ENCODE data around the gene HPCAL4.

Gene HPCAL4

DNA sequence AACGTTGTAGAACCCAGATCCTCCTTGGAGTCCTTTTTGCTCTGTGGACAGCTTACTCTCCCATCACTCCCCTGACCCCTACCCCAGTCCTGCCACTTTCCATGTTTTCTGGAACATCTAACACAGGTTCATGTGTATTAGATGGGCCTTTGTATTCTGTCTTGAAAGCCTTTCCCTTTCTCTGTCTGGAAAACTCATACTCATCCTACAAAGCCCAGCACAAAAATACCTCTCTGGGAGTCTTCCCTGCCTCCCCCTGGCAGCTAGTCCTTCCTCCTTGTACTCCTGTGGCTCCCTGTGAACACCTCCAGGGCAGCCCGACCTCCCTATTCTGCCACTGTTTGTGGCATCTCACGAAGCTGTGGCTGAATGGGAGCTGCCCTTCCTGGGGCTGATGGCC lies 44.0 kb downstream of the HPCAL4 start:
- no peak overlapping the region for H3K4me2 ChIP-seq (ENCODE audit: low read length)
- H3K4me1 ChIP-seq (ENCODE audit: low read length), result no peaks in the 10 kb centered on the region
- no peaks in the 10 kb centered on the region for H4K20me1 ChIP-seq (ENCODE audit: insufficient read depth, low read length)
- H3K4me3 ChIP-seq (ENCODE audit: low read length), result no peak overlapping the region
- no peak overlapping the region for H2AFZ ChIP-seq (ENCODE audit: low read depth, low read length)
- no peaks in the 10 kb centered on the region for H3K79me2 ChIP-seq (ENCODE audit: low read length)
- TF ChIP-seq EZH2phosphoT487 (IDR thresholded peaks at IDR 0.05; ENCODE audit: low read depth), result no peak
- TF ChIP-seq, protein P1, sequence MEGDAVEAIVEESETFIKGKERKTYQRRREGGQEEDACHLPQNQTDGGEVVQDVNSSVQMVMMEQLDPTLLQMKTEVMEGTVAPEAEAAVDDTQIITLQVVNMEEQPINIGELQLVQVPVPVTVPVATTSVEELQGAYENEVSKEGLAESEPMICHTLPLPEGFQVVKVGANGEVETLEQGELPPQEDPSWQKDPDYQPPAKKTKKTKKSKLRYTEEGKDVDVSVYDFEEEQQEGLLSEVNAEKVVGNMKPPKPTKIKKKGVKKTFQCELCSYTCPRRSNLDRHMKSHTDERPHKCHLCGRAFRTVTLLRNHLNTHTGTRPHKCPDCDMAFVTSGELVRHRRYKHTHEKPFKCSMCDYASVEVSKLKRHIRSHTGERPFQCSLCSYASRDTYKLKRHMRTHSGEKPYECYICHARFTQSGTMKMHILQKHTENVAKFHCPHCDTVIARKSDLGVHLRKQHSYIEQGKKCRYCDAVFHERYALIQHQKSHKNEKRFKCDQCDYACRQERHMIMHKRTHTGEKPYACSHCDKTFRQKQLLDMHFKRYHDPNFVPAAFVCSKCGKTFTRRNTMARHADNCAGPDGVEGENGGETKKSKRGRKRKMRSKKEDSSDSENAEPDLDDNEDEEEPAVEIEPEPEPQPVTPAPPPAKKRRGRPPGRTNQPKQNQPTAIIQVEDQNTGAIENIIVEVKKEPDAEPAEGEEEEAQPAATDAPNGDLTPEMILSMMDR (IDR thresholded peaks at IDR 0.05; ENCODE audit: low read depth, low read length), result no peak
- H3K9me3 ChIP-seq (ENCODE audit: insufficient read depth, low read length), result no peaks in the 10 kb centered on the region
- H3K9ac ChIP-seq (ENCODE audit: low read length), result no peak overlapping the region
- H3K36me3 ChIP-seq (replicated peaks; ENCODE audit: low read depth, low read length), result no peaks in the 10 kb centered on the region
- H3K27ac ChIP-seq (ENCODE audit: low read length), result no peak overlapping the region
- no peaks in the 10 kb centered on the region for H3K27me3 ChIP-seq (ENCODE audit: low read depth, low read length)

DNA sequence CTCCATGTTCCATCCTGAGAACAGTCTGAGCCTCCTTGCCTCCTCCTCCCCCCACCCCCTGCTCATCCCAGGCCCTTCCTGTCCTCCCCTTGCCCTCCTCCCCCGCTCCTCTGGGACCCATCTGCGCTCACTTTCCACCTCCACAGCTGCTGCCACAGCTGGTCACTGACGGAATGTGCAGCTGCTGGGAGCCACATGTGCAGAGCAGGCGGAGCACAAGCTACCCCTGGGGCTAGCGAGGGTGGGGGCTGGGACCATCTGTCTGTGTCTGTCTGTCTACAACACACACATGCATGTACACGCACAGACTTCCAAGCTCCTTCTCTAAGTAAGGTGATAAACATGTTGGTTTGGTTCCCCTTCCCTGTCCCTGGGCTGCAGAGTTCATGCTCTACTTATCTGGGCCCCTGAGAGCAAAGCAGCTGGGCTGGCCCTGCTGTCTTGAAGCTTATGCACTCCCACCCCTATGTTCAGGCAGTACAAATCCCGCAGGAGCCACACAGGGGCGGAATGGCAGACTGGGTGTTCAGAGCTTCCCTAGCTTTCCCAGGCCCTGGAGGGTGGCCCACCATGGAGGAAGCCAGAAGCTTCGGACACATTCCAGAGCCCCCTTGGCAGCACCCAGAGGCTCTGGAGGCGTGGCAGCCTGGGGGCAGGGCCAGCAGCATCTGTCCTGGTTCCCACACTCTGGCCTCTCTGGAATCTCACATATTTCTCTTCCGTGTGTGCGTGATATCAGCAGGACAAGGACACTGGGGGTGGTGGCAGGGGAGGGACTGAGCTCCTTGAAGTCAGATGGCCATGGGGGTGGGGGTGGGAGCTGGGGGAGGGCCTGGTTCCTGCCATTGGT lies 44.8 kb downstream of the HPCAL4 start:
- Histone ChIP-seq H3K79me2 (ENCODE audit: low read length) (no peaks in the 10 kb centered on the region), H2AFZ (ENCODE audit: low read depth, low read length) (no peak overlapping the region), H3K36me3 (replicated peaks; ENCODE audit: low read depth, low read length) (no peaks in the 10 kb centered on the region), H3K9me3 (ENCODE audit: insufficient read depth, low read length) (no peaks in the 10 kb centered on the region), H3K9ac (ENCODE audit: low read length) (no peak overlapping the region), H3K4me2 (ENCODE audit: low read length) (no peak overlapping the region), H3K27ac (ENCODE audit: low read length) (no peak overlapping the region), H3K27me3 (ENCODE audit: low read depth, low read length) (no peaks in the 10 kb centered on the region), H3K4me1 (ENCODE audit: low read length) (no peaks in the 10 kb centered on the region), H3K4me3 (ENCODE audit: low read length) (no peak overlapping the region), H4K20me1 (ENCODE audit: insufficient read depth, low read length) (no peaks in the 10 kb centered on the region)
- TF ChIP-seq EZH2phosphoT487 (IDR thresholded peaks at IDR 0.05; ENCODE audit: low read depth), result no peak
- TF ChIP-seq, protein P1 (IDR thresholded peaks at IDR 0.05; ENCODE audit: low read depth, low read length), result no peak

DNA sequence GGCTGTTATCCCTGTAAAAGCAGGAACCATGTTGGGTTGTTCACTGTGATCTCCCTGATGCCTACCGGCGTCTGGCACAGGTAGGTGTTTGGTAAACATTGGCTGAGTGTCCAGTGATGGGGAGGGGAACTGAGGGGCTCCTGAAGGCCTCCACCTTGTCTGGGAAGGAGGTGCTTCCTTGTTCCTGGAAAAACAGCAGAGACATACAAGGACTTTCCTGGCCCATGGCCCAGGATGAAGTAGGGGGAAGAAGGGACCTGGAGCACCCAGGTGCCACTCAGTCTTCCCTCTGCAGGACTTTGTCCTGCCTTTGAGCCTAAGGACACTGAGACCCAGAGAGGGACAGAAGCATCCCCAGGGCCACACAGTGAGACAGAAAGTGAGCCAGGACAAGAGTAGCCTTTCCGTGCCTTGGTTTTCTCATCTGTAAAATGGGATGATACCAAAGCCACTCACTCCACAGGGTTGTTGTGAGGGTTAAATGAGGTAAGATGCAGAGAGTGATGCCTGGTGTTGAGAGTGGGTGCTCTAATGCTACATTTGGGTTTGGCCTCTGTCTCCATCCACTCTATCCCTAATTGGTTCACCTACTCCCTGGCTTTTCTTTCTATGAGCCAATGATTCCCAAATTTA lies 45.7 kb downstream of the HPCAL4 start:
- Histone ChIP-seq H3K27me3 (ENCODE audit: low read depth, low read length) (no peaks in the 10 kb centered on the region), H3K4me2 (ENCODE audit: low read length) (no peak overlapping the region), H3K27ac (ENCODE audit: low read length) (no peak overlapping the region), H3K9ac (ENCODE audit: low read length) (no peak overlapping the region), H2AFZ (ENCODE audit: low read depth, low read length) (no peak overlapping the region), H3K79me2 (ENCODE audit: low read length) (no peaks in the 10 kb centered on the region), H3K4me3 (ENCODE audit: low read length) (no peak overlapping the region), H3K9me3 (ENCODE audit: insufficient read depth, low read length) (no peaks in the 10 kb centered on the region), H3K4me1 (ENCODE audit: low read length) (no peaks in the 10 kb centered on the region), H4K20me1 (ENCODE audit: insufficient read depth, low read length) (no peaks in the 10 kb centered on the region), H3K36me3 (replicated peaks; ENCODE audit: low read depth, low read length) (no peaks in the 10 kb centered on the region)
- TF ChIP-seq, protein P1 (IDR thresholded peaks at IDR 0.05; ENCODE audit: low read depth, low read length), result no peak
- TF ChIP-seq EZH2phosphoT487 (IDR thresholded peaks at IDR 0.05; ENCODE audit: low read depth), result no peak

DNA sequence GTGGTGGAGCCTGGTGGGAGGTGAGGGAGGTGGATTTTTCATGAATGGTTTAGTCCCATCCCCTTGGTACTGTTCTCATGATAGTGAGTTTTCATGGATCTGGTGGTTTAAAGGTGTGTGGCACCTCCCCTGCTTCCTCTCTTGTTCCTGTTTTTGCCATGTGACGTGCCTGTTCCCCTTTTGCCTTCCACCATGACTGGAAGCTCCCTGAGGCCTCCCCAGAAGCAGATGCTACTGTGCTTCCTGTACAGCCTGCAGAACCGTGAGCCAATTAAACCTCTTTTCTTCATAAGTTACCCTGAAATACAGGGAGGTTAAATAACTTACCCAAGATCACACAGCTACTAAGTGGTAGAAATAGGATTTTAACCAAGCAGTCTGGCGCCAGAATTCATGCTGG lies 47.5 kb downstream of the HPCAL4 start:
- Histone ChIP-seq H3K9me3 (ENCODE audit: insufficient read depth, low read length) (no peaks in the 10 kb centered on the region), H3K36me3 (replicated peaks; ENCODE audit: low read depth, low read length) (no peaks in the 10 kb centered on the region), H3K4me1 (ENCODE audit: low read length) (no peaks in the 10 kb centered on the region), H3K9ac (ENCODE audit: low read length) (no peak overlapping the region), H3K27ac (ENCODE audit: low read length) (no peak overlapping the region), H3K27me3 (ENCODE audit: low read depth, low read length) (peaks cover 3% of the 10 kb centered on the region; the same call in 1 of the 2 replicates), H3K4me3 (ENCODE audit: low read length) (no peak overlapping the region), H3K4me2 (ENCODE audit: low read length) (no peak overlapping the region), H4K20me1 (ENCODE audit: insufficient read depth, low read length) (no peaks in the 10 kb centered on the region), H2AFZ (ENCODE audit: low read depth, low read length) (no peak overlapping the region), H3K79me2 (ENCODE audit: low read length) (no peaks in the 10 kb centered on the region)
- TF ChIP-seq EZH2phosphoT487 (IDR thresholded peaks at IDR 0.05; ENCODE audit: low read depth), result no peak
- TF ChIP-seq, protein P1 (IDR thresholded peaks at IDR 0.05; ENCODE audit: low read depth, low read length), result no peak

All from OCI-LY3 (cell line).